ENCODE measurements around the gene HERC3.

DNA sequence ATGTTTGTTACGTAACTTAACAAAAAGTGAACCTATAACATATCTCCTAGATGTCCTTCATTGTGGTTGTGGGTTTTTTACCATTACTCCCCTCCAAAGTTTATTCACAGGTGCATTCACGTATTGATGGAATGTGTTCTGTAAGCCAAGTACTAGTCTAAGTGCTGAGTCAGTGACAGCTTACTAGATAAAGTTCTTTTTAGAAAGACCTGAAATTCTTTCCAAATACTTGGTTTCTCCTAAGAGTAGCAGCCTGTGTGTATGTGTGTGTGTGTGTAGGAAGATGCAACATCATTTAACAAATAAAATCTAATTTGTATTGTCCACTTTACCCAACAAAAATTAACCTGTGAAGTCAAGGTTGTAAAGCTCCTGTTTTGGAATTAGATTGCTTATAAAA lies 83.3 kb downstream of the HERC3 start:
- TF ChIP-seq, protein P1, sequence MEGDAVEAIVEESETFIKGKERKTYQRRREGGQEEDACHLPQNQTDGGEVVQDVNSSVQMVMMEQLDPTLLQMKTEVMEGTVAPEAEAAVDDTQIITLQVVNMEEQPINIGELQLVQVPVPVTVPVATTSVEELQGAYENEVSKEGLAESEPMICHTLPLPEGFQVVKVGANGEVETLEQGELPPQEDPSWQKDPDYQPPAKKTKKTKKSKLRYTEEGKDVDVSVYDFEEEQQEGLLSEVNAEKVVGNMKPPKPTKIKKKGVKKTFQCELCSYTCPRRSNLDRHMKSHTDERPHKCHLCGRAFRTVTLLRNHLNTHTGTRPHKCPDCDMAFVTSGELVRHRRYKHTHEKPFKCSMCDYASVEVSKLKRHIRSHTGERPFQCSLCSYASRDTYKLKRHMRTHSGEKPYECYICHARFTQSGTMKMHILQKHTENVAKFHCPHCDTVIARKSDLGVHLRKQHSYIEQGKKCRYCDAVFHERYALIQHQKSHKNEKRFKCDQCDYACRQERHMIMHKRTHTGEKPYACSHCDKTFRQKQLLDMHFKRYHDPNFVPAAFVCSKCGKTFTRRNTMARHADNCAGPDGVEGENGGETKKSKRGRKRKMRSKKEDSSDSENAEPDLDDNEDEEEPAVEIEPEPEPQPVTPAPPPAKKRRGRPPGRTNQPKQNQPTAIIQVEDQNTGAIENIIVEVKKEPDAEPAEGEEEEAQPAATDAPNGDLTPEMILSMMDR (IDR thresholded peaks at IDR 0.05; ENCODE audit: extremely low read depth in 1 of 2, insufficient read depth in 1 of 2, low read depth in 1 of 2, low read length in 2 of 2), result no peak
- TF ChIP-seq, protein P2, sequence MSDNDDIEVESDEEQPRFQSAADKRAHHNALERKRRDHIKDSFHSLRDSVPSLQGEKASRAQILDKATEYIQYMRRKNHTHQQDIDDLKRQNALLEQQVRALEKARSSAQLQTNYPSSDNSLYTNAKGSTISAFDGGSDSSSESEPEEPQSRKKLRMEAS (IDR thresholded peaks at IDR 0.05; ENCODE audit: insufficient read depth, insufficient read length), result no peak

All from endothelial cell of umbilical vein (primary cell).